RWPE1 (cell line): ENCODE measurements around the gene RHOT2.

ENCODE experiments used
- CTCF ChIA-PET: fragments of 350-600 bp; sonication (Branson Sonifier 250); formaldehyde crosslinking; extraction: SDS; loops from one replicate; lab custom pipeline; 2021; lab: Yijun Ruan, JAX
- POLR2A ChIA-PET: fragments of 400-600 bp; formaldehyde crosslinking; extraction: SDS; loops from one replicate; lab custom pipeline; 2020; ENCODE audit warnings: antibody characterized with exemption; ENCODE audit not compliant: low non-redundant PET; lab: Yijun Ruan, JAX
- DNase-seq: peaks from one replicate; pipeline ENCODE4 v3.0.0; 2012; ENCODE audit warnings: low spot score
- H3K27ac ChIP-seq: fragments of 450-650 bp; 2 replicates; pipeline ENCODE4 v1.5.1; 2017
- CTCF ChIP-seq: fragments of 450-650 bp; conservative IDR thresholded peaks from 2 replicates; pipeline ENCODE4 v1.5.1; 2017; ENCODE audit warnings: low read depth, mild to moderate bottlenecking

The RHOT2 gene

DNA sequence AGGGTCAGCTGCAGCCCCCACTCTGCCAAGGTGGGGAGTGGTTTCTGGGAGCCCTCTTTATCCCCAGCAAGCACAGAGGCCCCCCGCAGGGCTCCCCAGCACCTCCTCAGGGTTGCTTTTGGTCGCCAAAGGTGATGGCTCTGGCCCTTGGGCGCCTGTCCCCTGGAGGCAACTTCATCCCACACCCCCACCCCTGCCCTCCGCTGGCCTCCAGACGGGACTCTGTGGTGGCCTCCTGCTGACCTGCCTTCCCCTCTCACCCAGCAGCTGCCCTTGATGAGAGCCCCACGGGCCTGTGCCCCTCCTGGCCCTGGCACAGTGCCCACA, 7.8 kb upstream of the RHOT2 start:
- peak overlapping the region; percentile 75 for H3K27ac ChIP-seq
- TF ChIP-seq CTCF = no peak
- DNase-seq = no peak
- ChIA-PET CTCF (interaction anchor here (1.0 to 1.5 kb wide), 2 partner anchors 12 to 70 kb away, joined by 3 to 9 read pairs; no protein-coding TSS in a partner anchor), POLR2A (no interaction called here)

DNA sequence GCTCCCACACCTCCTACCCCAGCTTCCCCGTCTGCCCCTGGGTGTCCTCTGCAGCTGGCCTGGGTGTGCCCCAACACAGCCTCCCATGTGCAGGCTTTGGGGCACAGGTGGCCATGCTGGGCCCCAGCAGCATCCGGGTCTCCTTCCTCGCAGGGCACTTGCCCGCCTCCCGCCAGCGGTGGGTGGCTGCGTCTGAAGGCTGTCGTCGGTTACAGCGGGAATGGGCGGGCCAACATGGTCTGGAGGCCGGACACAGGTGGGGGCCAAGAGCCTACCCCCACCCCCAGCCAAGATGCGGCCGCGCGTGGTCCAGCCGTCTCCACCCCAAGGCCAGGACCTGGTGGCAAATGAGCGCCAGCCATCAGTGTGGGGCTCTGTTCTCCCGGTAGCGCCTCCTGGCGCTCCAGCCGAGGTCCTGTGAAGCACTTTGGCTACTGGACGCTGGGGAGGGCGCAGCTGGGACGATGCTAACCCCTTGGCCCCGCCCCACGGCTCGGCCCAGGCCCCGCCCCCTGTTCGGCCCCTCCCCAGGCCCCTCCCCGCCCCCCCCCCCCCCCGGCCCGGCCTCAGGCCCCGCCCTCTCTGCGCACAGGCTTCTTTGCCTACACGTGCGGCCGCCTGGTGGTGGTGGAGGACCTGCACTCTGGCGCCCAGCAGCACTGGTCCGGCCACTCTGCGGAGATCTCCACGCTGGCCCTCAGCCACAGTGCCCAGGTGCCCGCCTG, 7.3 kb upstream of the RHOT2 start:
- DNase-seq = peak; percentile 87
- ChIA-PET POLR2A (no interaction called here), CTCF (interaction anchor here (0.6 to 1.5 kb wide), 7 partner anchors 13 to 105 kb away, joined by 3 to 9 read pairs (median 4); partner anchors contain the start of gene STUB1)
- H3K27ac ChIP-seq = peak overlapping the region; percentile 75
- peak; percentile 42 for TF ChIP-seq CTCF

GRCh38 chr16:661184-661821, 6.6 kb upstream of the RHOT2 start:
- no peak for TF ChIP-seq CTCF
- no peak for DNase-seq
- H3K27ac ChIP-seq = peak overlapping the region; percentile 75
- CTCF ChIA-PET = interaction anchor here (0.6 to 1.5 kb wide), 7 partner anchors 13 to 106 kb away, joined by 3 to 9 read pairs (median 4); partner anchors contain the start of gene STUB1
- POLR2A ChIA-PET = no interaction called here

DNA sequence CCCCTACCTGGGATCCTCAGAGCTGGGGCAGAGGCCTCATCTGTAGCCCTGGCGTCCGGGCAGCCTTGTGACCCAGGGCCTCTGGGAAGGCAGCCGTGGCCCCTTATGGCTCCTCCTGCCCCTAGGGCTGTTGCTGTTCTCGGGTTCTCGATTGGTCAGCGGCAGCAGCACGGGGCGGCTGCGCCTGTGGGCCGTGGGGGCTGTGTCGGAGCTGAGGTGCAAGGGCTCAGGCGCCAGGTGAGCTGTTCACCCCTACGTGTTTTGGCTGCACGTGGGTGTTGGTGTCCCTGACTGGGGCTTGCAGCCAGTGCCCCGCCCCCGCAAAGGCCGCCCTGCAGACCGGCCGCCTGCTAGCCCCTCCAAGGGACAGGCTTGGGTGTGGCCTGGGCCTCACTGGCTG, 5.8 kb upstream of the RHOT2 start:
- no peak for TF ChIP-seq CTCF
- H3K27ac ChIP-seq = peak overlapping the region; percentile 75
- DNase-seq = no peak
- CTCF ChIA-PET = interaction anchor here (0.6 to 1.2 kb wide), 3 partner anchors 14 to 24 kb away, joined by 3 to 4 read pairs (median 3); no protein-coding TSS in a partner anchor
- POLR2A ChIA-PET = no interaction called here

GRCh38 chr16:662597-662996, 5.3 kb upstream of the RHOT2 start:
- CTCF ChIA-PET = interaction anchor here (0.6 to 1.2 kb wide), 3 partner anchors 15 to 25 kb away, joined by 3 to 4 read pairs (median 3); no protein-coding TSS in a partner anchor
- H3K27ac ChIP-seq = peak overlapping the region; percentile 75
- no peak for TF ChIP-seq CTCF
- POLR2A ChIA-PET = interaction anchor here (0.7 kb wide), 1 partner anchor 16 kb away, joined by 3 read pairs; no protein-coding TSS in a partner anchor
- no peak for DNase-seq

DNA sequence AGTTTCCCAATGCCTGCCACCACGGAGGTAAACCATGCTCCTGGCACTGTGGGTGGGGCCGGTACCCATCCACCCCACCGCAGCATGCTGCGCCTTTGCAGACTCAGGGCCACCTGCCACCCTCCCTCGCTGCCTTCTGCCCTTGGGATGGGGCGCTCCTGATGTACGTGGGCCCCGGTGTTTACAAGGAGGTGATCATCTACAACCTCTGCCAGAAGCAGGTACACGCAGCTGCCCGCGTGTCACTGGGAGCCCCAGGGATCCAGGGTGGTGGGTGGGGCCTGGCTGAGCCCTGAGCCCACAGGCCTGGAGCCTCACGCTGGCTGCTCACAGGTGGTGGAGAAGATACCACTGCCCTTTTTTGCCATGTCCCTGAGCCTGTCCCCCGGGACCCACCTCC, 1.4 kb upstream of the RHOT2 start:
- H3K27ac ChIP-seq = peak overlapping the region; percentile 94
- POLR2A ChIA-PET = no interaction called here
- CTCF ChIA-PET = interaction anchor here (1.3 kb wide), 1 partner anchor 9 kb away, joined by 6 read pairs; no protein-coding TSS in a partner anchor
- no peak for DNase-seq
- TF ChIP-seq CTCF = no peak
